Pons (tissue), 1 donor: ENCODE data around the gene RBM34.
A peak's percentile ranks its signal among the peaks of the same experiment; 100 is the strongest.
"Not testable (repeated sequence)": the region's sequence is repeated elsewhere in the genome, so short reads cannot be mapped to it uniquely, and the experiment has no call there.

ENCODE experiments used
- DNase-seq: peaks from one replicate; pipeline ENCODE4 v3.0.0-alpha.2; 2016; ENCODE audit warnings: low spot score

Gene RBM34

GRCh38 chr1:235160957-235161684 is at the start of gene RBM34:
RBM34 (minus strand) TSS chr1:235161250; CDS start chr1:235161226, 24 bp downstream.
- DNase-seq = peak; percentile 92

GRCh38 chr1:235207209-235207565 is 46.1 kb upstream of the RBM34 start:
- DNase-seq = no peak

GRCh38 chr1:235206533-235207208 is 45.6 kb upstream of the RBM34 start:
- no peak for DNase-seq

GRCh38 chr1:235205687-235206086 is 44.6 kb upstream of the RBM34 start:
- DNase-seq = no peak

- DNase-seq = no peak
Observed at GRCh38 chr1:235203428-235203827, 42.4 kb upstream of the RBM34 start.

- not testable (repeated sequence) for DNase-seq
Observed at GRCh38 chr1:235202447-235202846, 41.4 kb upstream of the RBM34 start.

- peak; percentile 43 for DNase-seq
Observed at GRCh38 chr1:235199441-235199840, 38.4 kb upstream of the RBM34 start.

DNA sequence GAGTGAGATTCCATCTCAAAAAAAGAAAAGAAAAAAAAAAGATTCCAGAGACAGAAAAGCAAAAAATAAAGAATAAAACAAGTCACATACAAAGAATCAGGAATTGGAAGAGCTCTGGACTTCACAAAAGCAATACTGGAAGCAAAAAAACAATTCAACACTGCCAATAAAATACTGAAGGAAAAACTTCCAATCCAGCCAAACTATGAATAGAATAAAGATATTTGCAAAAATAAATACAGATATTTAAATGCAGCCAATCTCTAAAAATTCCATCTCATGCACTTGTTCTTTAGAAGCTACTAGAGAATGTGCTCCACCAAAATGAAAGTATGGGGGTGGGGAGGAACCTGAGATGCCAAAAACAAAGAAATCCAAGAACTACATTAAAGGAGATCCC is 29.4 kb upstream of the RBM34 start:
- DNase-seq = no peak

- DNase-seq = no peak
Observed at GRCh38 chr1:235187316-235187715, 26.3 kb upstream of the RBM34 start.

DNA sequence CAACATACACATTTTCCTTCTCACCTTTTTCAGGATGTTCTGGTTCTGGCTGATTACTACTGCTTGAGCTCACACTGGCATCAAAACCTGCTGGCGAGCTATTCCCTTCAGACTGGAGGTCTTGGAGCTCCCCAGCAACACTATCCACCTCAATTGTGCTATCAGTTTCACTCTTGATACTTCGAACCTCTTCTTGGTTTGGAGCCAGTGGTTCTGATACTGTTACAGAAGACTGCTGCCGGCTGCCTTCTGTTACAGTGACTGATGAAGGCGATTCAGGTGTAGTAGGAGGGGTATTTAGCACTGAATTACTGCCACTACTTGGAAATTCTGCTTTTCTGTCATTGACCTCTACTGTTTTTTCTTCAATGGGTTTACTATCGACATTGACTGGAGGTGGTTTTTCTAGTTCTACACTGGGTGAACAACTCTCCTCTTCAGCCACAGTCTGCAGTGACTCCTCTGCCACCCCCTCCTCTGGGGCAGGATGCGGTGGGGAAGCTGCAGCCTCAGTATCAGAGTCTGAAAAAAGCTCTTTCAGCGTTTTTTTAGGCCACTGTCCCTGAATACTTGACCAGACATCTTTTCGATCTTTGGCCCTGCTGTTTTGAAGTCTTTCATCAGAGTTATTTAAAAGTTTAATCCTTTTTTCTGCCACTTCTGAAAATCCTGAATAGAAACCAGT is 20.7 kb upstream of the RBM34 start:
- DNase-seq = no peak

DNA sequence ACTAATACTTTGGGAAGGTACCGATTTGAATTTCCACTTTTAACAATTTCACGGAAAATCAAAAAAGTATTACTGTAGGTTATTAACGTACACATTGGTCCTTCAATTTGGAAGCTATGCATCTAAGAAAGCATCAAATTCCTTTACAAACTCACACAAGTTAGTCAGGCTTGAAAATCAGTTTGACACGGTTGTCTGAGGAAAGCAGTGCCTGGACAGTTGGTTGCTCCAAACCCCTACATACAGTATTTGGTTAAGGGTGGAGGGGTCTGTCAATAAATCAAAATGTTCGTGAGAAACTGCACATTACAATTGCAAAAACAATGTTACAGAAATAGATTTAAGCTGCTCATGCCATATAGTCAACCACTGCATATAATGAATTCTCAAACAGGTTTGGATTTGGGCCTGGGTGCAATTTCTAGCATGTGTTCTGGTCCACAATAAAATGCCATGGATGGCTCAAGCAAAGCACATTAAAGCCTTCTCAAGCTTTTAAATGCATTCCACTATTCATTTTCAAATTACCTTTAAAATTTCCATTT is 19.9 kb upstream of the RBM34 start:
- no peak for DNase-seq

GRCh38 chr1:235176486-235176885 is 15.4 kb upstream of the RBM34 start:
- no peak for DNase-seq

GRCh38 chr1:235169986-235170385 is 8.9 kb upstream of the RBM34 start:
- no peak for DNase-seq

GRCh38 chr1:235168375-235168774 is 7.3 kb upstream of the RBM34 start:
- DNase-seq = no peak

- no peak for DNase-seq
Observed at GRCh38 chr1:235161685-235162327, 756 bp upstream of the RBM34 start.

- peak; percentile 51 for DNase-seq
Observed at GRCh38 chr1:235160383-235160956, 580 bp downstream of the RBM34 start.

DNA sequence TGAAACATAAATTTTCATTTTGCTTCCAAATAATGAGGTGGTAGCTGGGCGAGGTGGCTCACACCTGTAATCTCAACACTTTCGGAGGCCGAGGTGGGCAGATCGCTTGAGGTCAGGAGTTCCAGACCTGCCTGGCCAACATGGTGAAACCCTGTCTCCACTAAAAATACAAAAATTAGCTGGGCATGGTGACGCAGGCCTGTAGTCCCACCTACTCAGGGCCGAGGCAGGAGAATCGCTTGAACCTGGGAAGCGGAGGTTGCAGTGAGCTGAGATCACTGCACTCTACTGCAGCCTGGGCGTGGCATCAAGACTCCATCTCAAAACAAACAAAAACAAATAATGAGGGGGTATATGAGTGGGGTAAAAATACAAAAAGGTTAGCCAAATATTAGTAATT is 1.1 kb downstream of the RBM34 start:
- DNase-seq = not testable (repeated sequence)

DNA sequence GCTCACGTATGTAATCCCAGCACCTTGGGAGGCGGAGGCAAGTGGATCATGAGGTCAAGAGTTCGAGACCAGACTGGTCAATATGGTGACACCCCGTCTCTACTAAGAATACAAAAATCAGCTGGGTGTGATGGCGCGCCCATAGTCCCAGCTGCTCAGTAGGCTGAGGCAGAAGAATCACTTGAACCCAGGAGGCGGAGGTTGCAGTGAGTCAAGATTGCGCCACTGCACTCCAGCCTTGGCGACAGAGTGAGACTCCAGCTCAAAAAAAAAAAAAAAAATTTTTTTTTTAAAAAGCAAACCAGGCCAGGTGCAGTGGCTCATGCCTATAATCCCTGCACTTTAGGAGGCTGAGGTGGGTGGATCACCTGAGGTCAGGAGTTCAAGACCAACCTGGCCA is 1.8 kb downstream of the RBM34 start:
- not testable (repeated sequence) for DNase-seq

DNA sequence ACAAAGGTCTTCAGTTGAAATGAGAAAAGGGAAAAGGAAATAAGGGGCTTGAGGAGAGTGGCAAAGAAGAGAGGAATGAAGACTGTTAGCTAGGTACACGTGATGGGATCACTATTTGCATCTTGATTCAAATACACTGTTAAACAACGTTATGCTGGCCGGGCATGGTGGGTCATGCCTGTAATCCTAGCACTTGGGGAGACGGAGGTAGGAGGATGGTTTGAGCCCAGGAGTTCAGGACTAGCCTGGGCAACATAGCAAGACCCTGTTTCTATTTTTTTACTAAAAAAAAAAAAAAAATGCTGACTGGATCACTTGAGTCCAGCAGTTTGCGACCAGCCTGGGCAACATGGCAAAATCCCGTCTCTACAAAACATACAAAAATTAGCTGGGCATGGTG is 2.4 kb downstream of the RBM34 start:
- no peak for DNase-seq

DNA sequence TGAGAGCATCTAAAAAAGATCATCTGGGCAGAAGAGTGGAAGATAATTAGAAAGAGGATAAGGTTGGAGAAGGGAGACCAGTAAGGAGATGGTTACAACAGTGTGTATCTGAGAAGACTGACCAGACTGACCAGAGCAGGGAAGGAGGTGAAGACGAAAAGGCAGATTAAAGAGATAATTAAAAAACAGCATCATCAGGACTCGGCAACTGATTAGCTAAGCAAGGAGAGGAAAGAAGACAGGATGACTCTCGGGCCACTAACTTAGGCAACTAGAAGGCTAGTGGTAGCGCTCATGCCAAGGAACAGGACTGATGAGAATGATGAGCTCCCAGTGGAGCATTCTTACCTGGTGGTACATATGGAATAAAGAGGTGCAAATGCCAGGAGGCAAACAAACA is 3.9 kb downstream of the RBM34 start:
- no peak for DNase-seq

DNA sequence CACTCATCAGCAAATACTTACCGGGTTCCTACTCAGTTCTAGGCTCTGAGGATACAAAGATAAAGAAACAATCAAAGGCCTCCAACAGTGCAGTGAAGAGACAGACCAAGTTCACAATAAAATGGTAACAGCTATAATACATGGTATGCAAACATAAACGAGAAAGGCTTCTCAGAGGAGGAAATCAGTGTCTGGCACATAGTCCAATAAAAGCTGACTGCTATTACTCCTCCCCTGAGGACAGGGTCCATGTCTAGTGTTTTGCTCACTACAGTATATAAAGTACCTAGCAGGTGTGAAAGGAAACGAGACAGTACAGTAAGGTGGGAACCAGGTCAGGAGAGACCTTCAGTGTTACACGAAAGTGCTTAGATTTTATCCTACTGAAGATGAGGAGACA is 4.3 kb downstream of the RBM34 start:
- no peak for DNase-seq

GRCh38 chr1:235156265-235156664 is 4.8 kb downstream of the RBM34 start:
- no peak for DNase-seq
